K562 (cell line): Measurements from ENCODE around the gene SHISA6. TPM values are rescaled to one million over a fixed set of nuclear protein-coding genes. Genes with fewer than 3 reads are reported as not detected.

Experiments
- MGA ChIP-seq: fragments of 450-650 bp; IDR thresholded peaks from 2 replicates; pipeline ENCODE4 v1.6.1; 2016; ENCODE audit warnings: mild to moderate bottlenecking, moderate library complexity
- RBM17 ChIP-seq: fragments of 200-400 bp; formaldehyde crosslinking; IDR thresholded peaks from 2 replicates; pipeline ENCODE4 v1.6.1; 2017; ENCODE audit warnings: low read depth, mild to moderate bottlenecking, low read length, borderline replicate concordance
- SRSF7 ChIP-seq: fragments of 200-400 bp; formaldehyde crosslinking; optimal IDR thresholded peaks from 2 replicates; pipeline ENCODE3; 2017; ENCODE audit warnings: mild to moderate bottlenecking, low read depth, low read length
- TEAD2 ChIP-seq: fragments of 450-650 bp; IDR thresholded peaks from 2 replicates; pipeline ENCODE4 v1.6.1; 2016; ENCODE audit warnings: missing genetic modification characterization, control low read depth, missing compliant biosample characterization
- ZNF699 ChIP-seq: fragments of 250-450 bp; sonication (Bioruptor Pico); IDR thresholded peaks from 2 replicates; pipeline ENCODE4 v1.8.0; 2021; ENCODE audit warnings: mild to moderate bottlenecking, moderate library complexity; ENCODE audit not compliant: insufficient replicate concordance
- polyA plus RNA-seq, 8 experiments: library from polyadenylated mRNA; depleted of rRNA in 4 of 8; stranded (reverse) in 5 of 8; unstranded in 3 of 8; fragments of >200 nt; fragmentation: Nextera tagmentation in 2 of 8; fragmentation: Illumina TruSeq in 1 of 8; extraction: Ambion mirVana in 2 of 8; extraction: Trizol in 1 of 8; gene quantifications; 2 replicates each; pipeline versions ENCODE4 v1.2.1 to v1.2.3, GENCODE V29; 2011 to 2014; ENCODE audit warnings: inconsistent platforms in 1 of 8, missing spikeins in 1 of 8
- total RNA-seq, 7 experiments: library from RNA; depleted of rRNA in 6 of 7; stranded (reverse); fragments of >200 nt in 6 of 7; fragmentation: Illumina TruSeq in 2 of 7; extraction: Trizol in 2 of 7; gene quantifications; 2 replicates each; pipeline versions ENCODE4 v1.2.1 to v1.2.3, GENCODE V29; 2011 to 2021; ENCODE audit warnings: low replicate concordance in 1 of 7

SHISA6 gene
- total and polyA plus RNA-seq, 9 of the 15 experiments (the other 6 are each of a cell fraction or from before 2014, with no cell fraction given) = not detected

- no peak for TF ChIP-seq MGA
- TF ChIP-seq ZNF699 = no peak
- no peak for TF ChIP-seq SRSF7
- no peak for TF ChIP-seq RBM17
- no peak for TF ChIP-seq TEAD2
Measured at GRCh38 chr17:11514981-11515680, 274.1 kb downstream of the SHISA6 start (continued).
